Measurements from ENCODE around the gene TMEM204. TPM values are rescaled to one million over a fixed set of nuclear protein-coding genes. Genes with fewer than 3 reads are reported as not detected.
"Not testable (repeated sequence)": the region's sequence is repeated elsewhere in the genome, so short reads cannot be mapped to it uniquely, and the experiment has no call there.

TMEM204 gene
- total RNA-seq, 2 donors from 2014 or later, result 10.3 to 17.6 TPM

- no peaks in the 10 kb centered on the region for H3K36me3 Mint-ChIP-seq
- H3K9me3 Mint-ChIP-seq, result no peaks in the 10 kb centered on the region
- ATAC-seq, result no peak
- no peak overlapping the region for H3K27ac Mint-ChIP-seq
- DNase-seq (ENCODE audit: low spot score in 2 of 2), result no peak
These were observed 47.5 kb downstream of the TMEM204 start for GRCh38 chr16:1580956-1581355.

GRCh38 chr16:1581804-1582203 is 48.3 kb downstream of the TMEM204 start:
- Mint-ChIP-seq H3K36me3 (no peaks in the 10 kb centered on the region), H3K9me3 (no peaks in the 10 kb centered on the region), H3K27ac (no peak overlapping the region)
- DNase-seq (ENCODE audit: low spot score in 2 of 2), result no peak
- ATAC-seq, result no peak

GRCh38 chr16:1583180-1583579 is 49.7 kb downstream of the TMEM204 start:
- H3K27ac Mint-ChIP-seq, result no peak overlapping the region
- no peak for ATAC-seq
- no peak for DNase-seq (ENCODE audit: low spot score in 2 of 2)
- no peaks in the 10 kb centered on the region for H3K36me3 Mint-ChIP-seq
- no peaks in the 10 kb centered on the region for H3K9me3 Mint-ChIP-seq

- no peaks in the 10 kb centered on the region for H3K36me3 Mint-ChIP-seq
- H3K27ac Mint-ChIP-seq, result no peak overlapping the region
- ATAC-seq, result no peak
- no peak for DNase-seq (ENCODE audit: low spot score in 2 of 2)
- no peaks in the 10 kb centered on the region for H3K9me3 Mint-ChIP-seq
These were observed 51.5 kb downstream of the TMEM204 start for GRCh38 chr16:1584926-1585484.

GRCh38 chr16:1590366-1590765 is 56.9 kb downstream of the TMEM204 start:
- ATAC-seq (no peak), DNase-seq (ENCODE audit: low spot score in 2 of 2) (no peak)
- Mint-ChIP-seq H3K36me3 (no peaks in the 10 kb centered on the region), H3K9me3 (no peaks in the 10 kb centered on the region), H3K27ac (peak overlapping the region in 1 of 2 donors; percentile 61)

GRCh38 chr16:1590930-1591705 is 57.7 kb downstream of the TMEM204 start:
- no peaks in the 10 kb centered on the region for H3K9me3 Mint-ChIP-seq
- no peak for DNase-seq (ENCODE audit: low spot score in 2 of 2)
- no peak for ATAC-seq
- peak overlapping the region in 1 of 2 donors; percentile 61 for H3K27ac Mint-ChIP-seq
- no peaks in the 10 kb centered on the region for H3K36me3 Mint-ChIP-seq

- ATAC-seq (no peak), DNase-seq (ENCODE audit: low spot score in 2 of 2) (no peak)
- H3K9me3 Mint-ChIP-seq, result no peaks in the 10 kb centered on the region
- no peak overlapping the region for H3K27ac Mint-ChIP-seq
- no peaks in the 10 kb centered on the region for H3K36me3 Mint-ChIP-seq
These were observed 59.0 kb downstream of the TMEM204 start for GRCh38 chr16:1592446-1592845.

- not testable (repeated sequence) for H3K27ac Mint-ChIP-seq; ATAC-seq; H3K36me3 Mint-ChIP-seq; H3K9me3 Mint-ChIP-seq; DNase-seq (ENCODE audit: low spot score in 2 of 2)
These were observed 62.0 kb downstream of the TMEM204 start for GRCh38 chr16:1595511-1595910.

GRCh38 chr16:1596516-1596915 is 63.0 kb downstream of the TMEM204 start:
- no peak overlapping the region for H3K27ac Mint-ChIP-seq
- no peak for DNase-seq (ENCODE audit: low spot score in 2 of 2)
- H3K36me3 Mint-ChIP-seq, result no peaks in the 10 kb centered on the region
- no peak for ATAC-seq
- no peaks in the 10 kb centered on the region for H3K9me3 Mint-ChIP-seq

- no peak overlapping the region for H3K27ac Mint-ChIP-seq
- DNase-seq (ENCODE audit: low spot score in 2 of 2), result no peak
- ATAC-seq, result no peak
- H3K36me3 Mint-ChIP-seq, result no peaks in the 10 kb centered on the region
- H3K9me3 Mint-ChIP-seq, result no peaks in the 10 kb centered on the region
These were observed 63.7 kb downstream of the TMEM204 start for GRCh38 chr16:1597154-1597553.

- ATAC-seq (no peak), DNase-seq (ENCODE audit: low spot score in 2 of 2) (no peak)
- H3K36me3 Mint-ChIP-seq, result no peaks in the 10 kb centered on the region
These were observed 67.6 kb downstream of the TMEM204 start for GRCh38 chr16:1601031-1601430.

GRCh38 chr16:1601489-1601888 is 68.0 kb downstream of the TMEM204 start:
- ATAC-seq (no peak), DNase-seq (ENCODE audit: low spot score in 2 of 2) (no peak)
- H3K27ac Mint-ChIP-seq, result no peak overlapping the region
- no peaks in the 10 kb centered on the region for H3K36me3 Mint-ChIP-seq
- H3K9me3 Mint-ChIP-seq, result no peaks in the 10 kb centered on the region

More at GRCh38 chr16:1601031-1601430, 67.6 kb downstream of the TMEM204 start:
- H3K27ac Mint-ChIP-seq, result no peak overlapping the region
- no peaks in the 10 kb centered on the region for H3K9me3 Mint-ChIP-seq

GRCh38 chr16:1602285-1602684 is 68.8 kb downstream of the TMEM204 start:
- ATAC-seq (no peak), DNase-seq (ENCODE audit: low spot score in 2 of 2) (no peak)
- Mint-ChIP-seq H3K9me3 (no peaks in the 10 kb centered on the region), H3K36me3 (no peaks in the 10 kb centered on the region), H3K27ac (peak overlapping the region in 1 of 2 donors; percentile 60)

Other genes with a start within 250 kb of the TMEM204 start
- 100 to 1,000 TPM; 205 to 246 TPM for gene UBE2I, start 224.0 kb upstream of the TMEM204 start, total RNA-seq
- 1 to 10 TPM in 1 of 2 donors, under 1 TPM in 1; 0.34 to 1.9 TPM for gene BAIAP3, start 200.0 kb upstream of the TMEM204 start, total RNA-seq
- gene TSR3, start 181.8 kb upstream of the TMEM204 start, total RNA-seq, result 10 to 100 TPM; 34.4 to 50.8 TPM
- gene GNPTG, start 181.7 kb upstream of the TMEM204 start, total RNA-seq, result 10 to 100 TPM; 21.7 to 25.4 TPM
- 10 to 100 TPM; 38.0 to 72.1 TPM for gene UNKL, start 119.0 kb upstream of the TMEM204 start, total RNA-seq
- 10 to 100 TPM; 12.4 to 15.2 TPM for gene UQCC4, start 112.9 kb upstream of the TMEM204 start, total RNA-seq
- gene PERCC1, start 102.6 kb upstream of the TMEM204 start, total RNA-seq, result under 1 TPM in 1 of 2 donors, not detected in 1; 0.27 TPM
- gene CCDC154, start 89.1 kb upstream of the TMEM204 start, total RNA-seq, result 1 to 10 TPM; 2.6 to 3.6 TPM
- 100 to 1,000 TPM in 1 of 2 donors, 10 to 100 TPM in 1; 43.2 to 138 TPM for gene CLCN7, start 58.6 kb upstream of the TMEM204 start, total RNA-seq
- gene PTX4, start 44.7 kb upstream of the TMEM204 start, total RNA-seq, result not detected
- gene TELO2, start 40.3 kb upstream of the TMEM204 start, total RNA-seq, result 10 to 100 TPM; 53.4 to 94.9 TPM
- 10 to 100 TPM; 16.0 to 17.1 TPM for gene IFT140, start 78.4 kb downstream of the TMEM204 start, total RNA-seq
- 10 to 100 TPM; 16.5 to 19.5 TPM for gene CRAMP1, start 78.7 kb downstream of the TMEM204 start, total RNA-seq
- 10 to 100 TPM; 66.5 to 74.8 TPM for gene JPT2, start 144.6 kb downstream of the TMEM204 start, total RNA-seq
- gene MAPK8IP3, start 172.5 kb downstream of the TMEM204 start, total RNA-seq, result 10 to 100 TPM; 76.1 to 83.6 TPM
- gene NME3, start 237.9 kb downstream of the TMEM204 start, total RNA-seq, result 10 to 100 TPM; 30.9 to 55.6 TPM
- gene EME2, start 239.1 kb downstream of the TMEM204 start, total RNA-seq, result 10 to 100 TPM; 21.9 to 24.0 TPM
- gene MRPS34, start 239.5 kb downstream of the TMEM204 start, total RNA-seq, result 100 to 1,000 TPM; 106 to 180 TPM
- gene SPSB3, start 248.9 kb downstream of the TMEM204 start, total RNA-seq, result 10 to 100 TPM; 19.1 to 29.2 TPM
- 10 to 100 TPM; 41.0 to 48.3 TPM for gene NUBP2, start 249.3 kb downstream of the TMEM204 start, total RNA-seq

Data from activated naive CD4-positive, alpha-beta T cell treated with anti-CD3 and anti-CD28 coated beads, Interleukin-2, amount 50 U/mL, for 72 hours (primary cell).